Liver (tissue), 9 donors: ENCODE data around the gene BOC. TPM values are rescaled to one million over a fixed set of nuclear protein-coding genes. Genes with fewer than 3 reads are reported as not detected.

Experiments
- DNase-seq: peaks from one replicate; pipeline ENCODE4 v3.0.0-alpha.2; 2017; ENCODE audit warnings: low spot score
- H3K27ac ChIP-seq, 2 donors: one replicate each; pipeline ENCODE4 v1.7.0; 2013; ENCODE audit warnings: inconsistent platforms in 2 of 2, low read length in 2 of 2, control low read depth in 1 of 2, low read depth in 1 of 2, mild to moderate bottlenecking in 1 of 2
- H3K27me3 ChIP-seq, 4 donors: one replicate each; pipeline versions ENCODE4 v1.6.1 to v1.7.0; 2013; ENCODE audit warnings: low read length in 3 of 4, inconsistent platforms in 1 of 4, mild to moderate bottlenecking in 1 of 4, moderate library complexity in 1 of 4; ENCODE audit not compliant: control insufficient read depth in 4 of 4, insufficient read depth in 4 of 4
- H3K36me3 ChIP-seq, 4 donors: one replicate each; pipeline versions ENCODE4 v1.6.1 to v1.7.0; 2013; ENCODE audit warnings: low read length in 3 of 4, mild to moderate bottlenecking in 3 of 4, low read depth in 1 of 4, moderate library complexity in 1 of 4; ENCODE audit not compliant: control insufficient read depth in 4 of 4, insufficient read depth in 3 of 4
- H3K4me1 ChIP-seq, 4 donors: one replicate each; pipeline versions ENCODE4 v1.6.1 to v1.7.0; 2013; ENCODE audit warnings: low read length in 3 of 4, mild to moderate bottlenecking in 3 of 4, moderate library complexity in 1 of 4; ENCODE audit not compliant: control insufficient read depth in 4 of 4, insufficient read depth in 4 of 4
- H3K4me3 ChIP-seq, 3 donors: one replicate each; pipeline versions ENCODE4 v1.6.1 to v1.7.0; 2013; ENCODE audit warnings: low read length in 3 of 3, control low read depth in 1 of 3, low read depth in 1 of 3, mild to moderate bottlenecking in 1 of 3
- H3K9ac ChIP-seq, 2 donors: one replicate each; pipeline ENCODE4 v1.7.0; 2013; ENCODE audit warnings: low read length in 2 of 2, mild to moderate bottlenecking in 2 of 2, moderate library complexity in 2 of 2, control low read depth in 1 of 2, low read depth in 1 of 2
- H3K9me3 ChIP-seq, 4 donors: one replicate each; pipeline versions ENCODE4 v1.6.1 to v1.7.0; 2013; ENCODE audit warnings: low read length in 3 of 4; ENCODE audit not compliant: control insufficient read depth in 4 of 4
- EGR1 ChIP-seq, 2 donors: IDR thresholded peaks; 2 replicates each; pipeline ENCODE4 v1.6.1; 2016 to 2018; ENCODE audit warnings: antibody characterized with exemption in 2 of 2, low read depth in 2 of 2
- FOXA1 ChIP-seq: IDR thresholded peaks from 2 replicates; pipeline ENCODE4 v1.6.1; 2016; ENCODE audit warnings: antibody characterized with exemption
- FOXA2 ChIP-seq: IDR thresholded peaks from 2 replicates; pipeline ENCODE4 v1.6.1; 2016; ENCODE audit warnings: antibody characterized with exemption
- HNF4G ChIP-seq: IDR thresholded peaks from 2 replicates; pipeline ENCODE4 v1.6.1; 2016; ENCODE audit warnings: antibody characterized with exemption
- SP1 ChIP-seq: IDR thresholded peaks from 2 replicates; pipeline ENCODE4 v1.6.1; 2018; ENCODE audit warnings: antibody characterized with exemption, mild to moderate bottlenecking
- TAF1 ChIP-seq: conservative IDR thresholded peaks from 2 replicates; pipeline ENCODE4 v1.6.1; 2016; ENCODE audit warnings: antibody characterized with exemption, mild to moderate bottlenecking
- YY1 ChIP-seq: IDR thresholded peaks from 2 replicates; pipeline ENCODE4 v1.6.1; 2016; ENCODE audit warnings: antibody characterized with exemption, mild to moderate bottlenecking
- WGBS: extraction: QIAGEN DNeasy Blood & Tissue Kit; methylation state at CpG from one replicate; pipeline ENCODE4 v1.1.7; 2013; 5-methylcytosine and 5-hydroxymethylcytosine counted together
- polyA plus RNA-seq, 2 donors: library from polyadenylated mRNA; stranded (reverse) in 1 of 2; unstranded in 1 of 2; fragments of 200-250 nt in 1 of 2; fragments of >200 nt in 1 of 2; fragmentation: Nextera tagmentation in 1 of 2; extraction: Ambion mirVana in 1 of 2; gene quantifications; one replicate each; pipeline versions ENCODE4 v1.2.1 to v1.2.3, GENCODE V29; 2013 to 2015
- total RNA-seq, 2 donors: library from RNA; depleted of rRNA; stranded (reverse); fragments of >200 nt; gene quantifications; one replicate each; pipeline ENCODE4 v1.2.3, GENCODE V29; 2014
- TF ChIP-seq, protein P1 (sequence below): fragments of 150-350 bp; IDR thresholded peaks from 2 replicates; pipeline ENCODE4 v1.5.1; 2017; ENCODE audit warnings: improper control_type of control experiment, low read depth, low read length; ENCODE audit not compliant: missing input control
- TF ChIP-seq, protein P2 (sequence below): IDR thresholded peaks from 2 replicates; pipeline ENCODE4 v1.6.1; 2016; ENCODE audit warnings: antibody characterized with exemption, mild to moderate bottlenecking
- TF ChIP-seq, protein P3 (sequence below): IDR thresholded peaks from 2 replicates; pipeline ENCODE4 v1.6.1; 2016; ENCODE audit warnings: antibody characterized with exemption
- donor health status: healthy.
- donor health status: healthy.
- donor health status: healthy.
- donor health status: healthy.
- donor health status: healthy.

Gene BOC
- total and polyA plus RNA-seq, 4 donors, result 0.31 to 1.5 (median 0.65) TPM; not detected in 1

DNA sequence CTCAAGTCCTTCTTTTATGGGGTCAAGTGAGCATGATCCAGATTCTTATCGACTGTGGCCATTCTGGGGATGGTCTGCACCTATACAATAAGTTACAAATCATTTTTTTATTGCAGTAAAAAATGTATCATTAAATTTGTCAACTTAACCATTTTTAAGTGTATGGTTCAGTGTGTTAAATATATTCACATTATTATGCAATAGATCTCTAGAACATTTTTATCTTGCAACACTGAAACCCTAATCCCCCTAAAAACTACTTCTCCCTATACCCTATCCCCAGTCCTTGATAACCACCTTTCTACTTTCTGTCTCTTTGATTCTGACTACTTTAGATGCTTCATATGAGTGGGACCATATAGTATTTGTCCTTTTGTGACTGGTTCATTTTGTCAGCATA lies 10.4 kb upstream of the BOC start:
- TF ChIP-seq FOXA2 (no peak), HNF4G (no peak)
- TF ChIP-seq, protein P1, sequence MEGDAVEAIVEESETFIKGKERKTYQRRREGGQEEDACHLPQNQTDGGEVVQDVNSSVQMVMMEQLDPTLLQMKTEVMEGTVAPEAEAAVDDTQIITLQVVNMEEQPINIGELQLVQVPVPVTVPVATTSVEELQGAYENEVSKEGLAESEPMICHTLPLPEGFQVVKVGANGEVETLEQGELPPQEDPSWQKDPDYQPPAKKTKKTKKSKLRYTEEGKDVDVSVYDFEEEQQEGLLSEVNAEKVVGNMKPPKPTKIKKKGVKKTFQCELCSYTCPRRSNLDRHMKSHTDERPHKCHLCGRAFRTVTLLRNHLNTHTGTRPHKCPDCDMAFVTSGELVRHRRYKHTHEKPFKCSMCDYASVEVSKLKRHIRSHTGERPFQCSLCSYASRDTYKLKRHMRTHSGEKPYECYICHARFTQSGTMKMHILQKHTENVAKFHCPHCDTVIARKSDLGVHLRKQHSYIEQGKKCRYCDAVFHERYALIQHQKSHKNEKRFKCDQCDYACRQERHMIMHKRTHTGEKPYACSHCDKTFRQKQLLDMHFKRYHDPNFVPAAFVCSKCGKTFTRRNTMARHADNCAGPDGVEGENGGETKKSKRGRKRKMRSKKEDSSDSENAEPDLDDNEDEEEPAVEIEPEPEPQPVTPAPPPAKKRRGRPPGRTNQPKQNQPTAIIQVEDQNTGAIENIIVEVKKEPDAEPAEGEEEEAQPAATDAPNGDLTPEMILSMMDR, result no peak
- TF ChIP-seq, protein P2, sequence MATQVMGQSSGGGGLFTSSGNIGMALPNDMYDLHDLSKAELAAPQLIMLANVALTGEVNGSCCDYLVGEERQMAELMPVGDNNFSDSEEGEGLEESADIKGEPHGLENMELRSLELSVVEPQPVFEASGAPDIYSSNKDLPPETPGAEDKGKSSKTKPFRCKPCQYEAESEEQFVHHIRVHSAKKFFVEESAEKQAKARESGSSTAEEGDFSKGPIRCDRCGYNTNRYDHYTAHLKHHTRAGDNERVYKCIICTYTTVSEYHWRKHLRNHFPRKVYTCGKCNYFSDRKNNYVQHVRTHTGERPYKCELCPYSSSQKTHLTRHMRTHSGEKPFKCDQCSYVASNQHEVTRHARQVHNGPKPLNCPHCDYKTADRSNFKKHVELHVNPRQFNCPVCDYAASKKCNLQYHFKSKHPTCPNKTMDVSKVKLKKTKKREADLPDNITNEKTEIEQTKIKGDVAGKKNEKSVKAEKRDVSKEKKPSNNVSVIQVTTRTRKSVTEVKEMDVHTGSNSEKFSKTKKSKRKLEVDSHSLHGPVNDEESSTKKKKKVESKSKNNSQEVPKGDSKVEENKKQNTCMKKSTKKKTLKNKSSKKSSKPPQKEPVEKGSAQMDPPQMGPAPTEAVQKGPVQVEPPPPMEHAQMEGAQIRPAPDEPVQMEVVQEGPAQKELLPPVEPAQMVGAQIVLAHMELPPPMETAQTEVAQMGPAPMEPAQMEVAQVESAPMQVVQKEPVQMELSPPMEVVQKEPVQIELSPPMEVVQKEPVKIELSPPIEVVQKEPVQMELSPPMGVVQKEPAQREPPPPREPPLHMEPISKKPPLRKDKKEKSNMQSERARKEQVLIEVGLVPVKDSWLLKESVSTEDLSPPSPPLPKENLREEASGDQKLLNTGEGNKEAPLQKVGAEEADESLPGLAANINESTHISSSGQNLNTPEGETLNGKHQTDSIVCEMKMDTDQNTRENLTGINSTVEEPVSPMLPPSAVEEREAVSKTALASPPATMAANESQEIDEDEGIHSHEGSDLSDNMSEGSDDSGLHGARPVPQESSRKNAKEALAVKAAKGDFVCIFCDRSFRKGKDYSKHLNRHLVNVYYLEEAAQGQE, result no peak
- Histone ChIP-seq H3K9me3 (peaks cover 0 to 1% (median 0%) of the 10 kb centered on the region in 4 donors), H3K27me3 (no peaks in the 10 kb centered on the region), H3K4me1 (no peaks in the 10 kb centered on the region), H3K36me3 (no peaks in the 10 kb centered on the region), H3K27ac (no peak overlapping the region), H3K4me3 (no peak overlapping the region), H3K9ac (no peak overlapping the region)
- DNase-seq, result no peak
- WGBS, result 79% methylated on average over 1 of the region's 1 CpG

DNA sequence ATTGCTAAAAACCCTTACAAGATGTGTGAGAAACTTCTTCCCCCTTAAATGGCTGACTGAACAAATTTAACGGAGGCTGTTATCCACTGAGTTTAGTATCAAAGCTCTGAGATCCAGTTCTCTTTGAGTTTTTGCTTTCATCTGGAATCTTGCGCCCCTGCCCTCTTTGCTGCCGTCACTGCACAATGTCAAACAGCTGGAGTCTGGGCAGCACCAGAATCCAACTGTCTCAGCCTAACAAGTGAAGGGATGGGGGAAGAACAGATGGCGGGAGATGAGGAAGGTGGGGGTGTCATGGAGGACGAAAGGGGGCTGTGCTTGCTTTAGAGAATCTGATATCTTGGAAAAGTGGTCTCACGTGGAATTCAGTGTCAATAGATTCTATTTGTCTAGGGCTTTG lies 7.0 kb upstream of the BOC start:
- 67% methylated on average over 6 of the region's 6 CpGs for WGBS
- Histone ChIP-seq H3K9ac (no peak overlapping the region), H3K4me1 (no peaks in the 10 kb centered on the region), H3K27ac (no peak overlapping the region), H3K9me3 (no peaks in the 10 kb centered on the region), H3K27me3 (peaks cover 0 to 3% (median 0%) of the 10 kb centered on the region in 4 donors), H3K4me3 (no peak overlapping the region), H3K36me3 (no peaks in the 10 kb centered on the region)
- no peak for DNase-seq
- TF ChIP-seq TAF1, result no peak
- no peak for TF ChIP-seq SP1
- TF ChIP-seq, protein P2, result no peak
- TF ChIP-seq, protein P3, sequence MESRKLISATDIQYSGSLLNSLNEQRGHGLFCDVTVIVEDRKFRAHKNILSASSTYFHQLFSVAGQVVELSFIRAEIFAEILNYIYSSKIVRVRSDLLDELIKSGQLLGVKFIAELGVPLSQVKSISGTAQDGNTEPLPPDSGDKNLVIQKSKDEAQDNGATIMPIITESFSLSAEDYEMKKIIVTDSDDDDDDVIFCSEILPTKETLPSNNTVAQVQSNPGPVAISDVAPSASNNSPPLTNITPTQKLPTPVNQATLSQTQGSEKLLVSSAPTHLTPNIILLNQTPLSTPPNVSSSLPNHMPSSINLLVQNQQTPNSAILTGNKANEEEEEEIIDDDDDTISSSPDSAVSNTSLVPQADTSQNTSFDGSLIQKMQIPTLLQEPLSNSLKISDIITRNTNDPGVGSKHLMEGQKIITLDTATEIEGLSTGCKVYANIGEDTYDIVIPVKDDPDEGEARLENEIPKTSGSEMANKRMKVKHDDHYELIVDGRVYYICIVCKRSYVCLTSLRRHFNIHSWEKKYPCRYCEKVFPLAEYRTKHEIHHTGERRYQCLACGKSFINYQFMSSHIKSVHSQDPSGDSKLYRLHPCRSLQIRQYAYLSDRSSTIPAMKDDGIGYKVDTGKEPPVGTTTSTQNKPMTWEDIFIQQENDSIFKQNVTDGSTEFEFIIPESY, result no peak
- no peak for TF ChIP-seq EGR1 (IDR thresholded peaks at IDR 0.05; ENCODE audit: low read depth in 2 of 2)
- TF ChIP-seq YY1, result no peak
- TF ChIP-seq FOXA1, result no peak
